22Rv1 (cell line): ENCODE data around the gene NUP153.

Experiments used
- H3K27ac ChIP-seq: fragments of 450-650 bp; 2 replicates; pipeline ENCODE4 v1.5.1; 2017
- ZFX ChIP-seq: fragments of 450-650 bp; IDR thresholded peaks from 2 replicates; pipeline ENCODE4 v1.6.1; 2017; ENCODE audit warnings: antibody characterized with exemption, borderline replicate concordance
- TF ChIP-seq, protein P1 (sequence below): fragments of 450-650 bp; IDR thresholded peaks from 2 replicates; pipeline ENCODE4 v1.5.1; 2017; ENCODE audit warnings: mild to moderate bottlenecking

NUP153 gene

DNA sequence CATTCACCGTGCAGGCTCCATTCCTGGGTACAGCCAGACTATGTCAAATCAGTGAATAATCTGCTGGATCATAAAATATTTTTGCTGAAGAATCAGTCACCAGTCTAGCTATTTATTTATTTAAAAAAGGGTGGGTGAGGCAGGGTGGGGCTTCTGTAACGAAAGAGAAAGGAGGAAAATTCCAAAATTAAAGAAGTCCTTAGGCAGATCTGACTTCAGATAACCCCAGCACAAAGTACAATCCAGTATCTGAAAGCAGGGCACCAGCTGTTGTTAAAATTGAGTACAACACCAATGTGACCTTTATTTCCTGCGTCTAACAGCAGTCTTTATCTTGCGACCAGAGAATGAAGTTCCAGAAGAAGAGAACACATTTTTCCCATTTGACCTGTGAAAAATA, 90.9 kb downstream of the NUP153 start:
- TF ChIP-seq, protein P1, sequence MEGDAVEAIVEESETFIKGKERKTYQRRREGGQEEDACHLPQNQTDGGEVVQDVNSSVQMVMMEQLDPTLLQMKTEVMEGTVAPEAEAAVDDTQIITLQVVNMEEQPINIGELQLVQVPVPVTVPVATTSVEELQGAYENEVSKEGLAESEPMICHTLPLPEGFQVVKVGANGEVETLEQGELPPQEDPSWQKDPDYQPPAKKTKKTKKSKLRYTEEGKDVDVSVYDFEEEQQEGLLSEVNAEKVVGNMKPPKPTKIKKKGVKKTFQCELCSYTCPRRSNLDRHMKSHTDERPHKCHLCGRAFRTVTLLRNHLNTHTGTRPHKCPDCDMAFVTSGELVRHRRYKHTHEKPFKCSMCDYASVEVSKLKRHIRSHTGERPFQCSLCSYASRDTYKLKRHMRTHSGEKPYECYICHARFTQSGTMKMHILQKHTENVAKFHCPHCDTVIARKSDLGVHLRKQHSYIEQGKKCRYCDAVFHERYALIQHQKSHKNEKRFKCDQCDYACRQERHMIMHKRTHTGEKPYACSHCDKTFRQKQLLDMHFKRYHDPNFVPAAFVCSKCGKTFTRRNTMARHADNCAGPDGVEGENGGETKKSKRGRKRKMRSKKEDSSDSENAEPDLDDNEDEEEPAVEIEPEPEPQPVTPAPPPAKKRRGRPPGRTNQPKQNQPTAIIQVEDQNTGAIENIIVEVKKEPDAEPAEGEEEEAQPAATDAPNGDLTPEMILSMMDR = no peak
- TF ChIP-seq ZFX = no peak
- no peak overlapping the region for H3K27ac ChIP-seq

DNA sequence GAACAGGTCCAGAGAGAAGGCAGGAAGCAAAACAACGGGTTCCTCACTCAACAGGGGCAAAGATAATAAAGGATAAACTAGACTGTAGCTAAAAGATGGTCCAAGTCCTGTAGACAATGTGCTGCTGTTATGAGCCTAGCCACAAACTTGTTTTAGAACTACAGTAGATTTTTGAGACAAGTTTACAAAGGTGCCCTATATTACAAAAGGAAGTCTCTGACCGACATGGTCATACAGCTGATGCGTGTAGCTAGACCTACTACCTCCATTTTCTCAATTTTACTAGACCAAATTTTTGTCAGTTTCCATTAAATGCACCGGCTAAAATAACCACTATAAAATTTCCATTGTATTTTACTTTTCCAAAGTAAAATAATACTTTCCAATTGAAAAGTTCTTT, 94.7 kb downstream of the NUP153 start:
- TF ChIP-seq ZFX = no peak
- TF ChIP-seq, protein P1 = no peak
- H3K27ac ChIP-seq = peak overlapping the region; percentile 15; the same call in 1 of the 2 replicates

DNA sequence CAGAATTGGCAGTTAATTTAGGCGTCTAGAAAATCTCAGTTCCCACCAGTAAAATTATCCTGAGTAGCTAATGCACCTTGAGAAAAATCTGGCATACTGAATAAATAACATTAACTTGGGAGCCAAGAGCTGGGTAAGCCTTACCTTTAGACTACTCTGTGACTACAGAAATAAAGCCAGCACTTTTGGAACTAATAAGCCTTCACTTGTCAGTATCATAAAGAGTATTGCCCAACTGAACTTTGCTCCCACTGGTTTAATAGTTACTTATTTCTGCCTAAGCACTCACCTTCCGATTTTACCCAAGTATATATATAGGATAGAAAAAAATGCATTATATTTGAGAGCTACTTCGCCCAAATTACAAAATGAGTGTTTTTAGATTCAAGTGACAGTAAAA, 95.9 kb downstream of the NUP153 start:
- TF ChIP-seq ZFX = no peak
- TF ChIP-seq, protein P1 = no peak
- no peak overlapping the region for H3K27ac ChIP-seq

DNA sequence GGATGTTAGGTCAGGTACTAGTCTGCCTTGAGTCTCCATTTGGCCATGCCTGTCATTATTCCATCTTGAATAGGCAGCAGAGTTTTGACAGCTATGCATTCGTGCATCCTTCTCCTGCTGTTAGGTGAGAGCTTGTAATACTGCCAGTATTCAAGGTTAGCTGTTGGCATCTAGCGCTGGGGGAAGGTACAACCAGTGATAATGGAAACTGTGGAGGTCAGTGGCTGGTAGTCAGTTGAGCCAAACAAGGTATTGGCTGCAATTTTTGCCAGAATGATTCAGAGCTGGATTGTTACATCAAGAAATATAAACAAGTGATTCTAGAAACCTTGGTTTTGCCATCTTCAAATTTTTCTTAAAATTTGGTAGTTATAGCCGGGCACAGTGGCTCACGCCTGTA, 100.1 kb downstream of the NUP153 start:
- TF ChIP-seq ZFX = no peak
- TF ChIP-seq, protein P1 = no peak
- no peak overlapping the region for H3K27ac ChIP-seq

DNA sequence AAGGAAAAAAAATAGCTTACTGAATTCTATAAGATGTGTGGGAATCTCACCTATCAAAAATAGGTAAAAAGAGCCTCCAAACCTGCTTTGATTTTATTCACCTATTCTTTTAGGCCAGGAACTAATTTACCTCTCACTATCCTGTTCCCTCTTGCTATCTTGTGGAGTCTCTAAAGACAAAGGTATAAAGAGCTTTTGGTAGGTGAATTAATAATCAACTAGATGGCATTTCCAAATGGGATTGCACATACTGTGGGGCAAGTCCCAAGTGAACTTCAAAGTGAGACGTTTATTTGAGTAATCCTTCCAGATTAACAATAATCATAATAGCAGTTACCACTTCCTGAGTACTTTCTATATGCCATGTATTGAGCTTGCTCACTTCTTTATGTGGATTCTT, 103.8 kb downstream of the NUP153 start:
- no peak overlapping the region for H3K27ac ChIP-seq
- TF ChIP-seq, protein P1 = no peak
- TF ChIP-seq ZFX = no peak

DNA sequence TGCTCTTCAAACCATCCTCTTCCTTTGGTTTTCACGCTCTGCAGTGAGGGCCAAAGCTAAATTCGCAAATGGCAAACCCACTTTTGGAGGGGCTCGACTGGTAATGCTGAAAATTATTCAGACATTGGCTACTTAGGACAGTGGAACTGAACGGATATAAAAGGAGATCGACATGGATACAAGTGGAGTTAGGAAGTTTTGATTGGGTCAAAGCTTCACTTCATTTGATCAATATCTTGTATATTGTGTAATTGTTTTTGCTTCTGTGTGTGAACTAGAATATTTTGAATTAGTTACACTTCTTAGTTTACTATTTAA, 105.4 kb downstream of the NUP153 start:
- peak overlapping the region; percentile 64 for H3K27ac ChIP-seq
- TF ChIP-seq, protein P1 = no peak

DNA sequence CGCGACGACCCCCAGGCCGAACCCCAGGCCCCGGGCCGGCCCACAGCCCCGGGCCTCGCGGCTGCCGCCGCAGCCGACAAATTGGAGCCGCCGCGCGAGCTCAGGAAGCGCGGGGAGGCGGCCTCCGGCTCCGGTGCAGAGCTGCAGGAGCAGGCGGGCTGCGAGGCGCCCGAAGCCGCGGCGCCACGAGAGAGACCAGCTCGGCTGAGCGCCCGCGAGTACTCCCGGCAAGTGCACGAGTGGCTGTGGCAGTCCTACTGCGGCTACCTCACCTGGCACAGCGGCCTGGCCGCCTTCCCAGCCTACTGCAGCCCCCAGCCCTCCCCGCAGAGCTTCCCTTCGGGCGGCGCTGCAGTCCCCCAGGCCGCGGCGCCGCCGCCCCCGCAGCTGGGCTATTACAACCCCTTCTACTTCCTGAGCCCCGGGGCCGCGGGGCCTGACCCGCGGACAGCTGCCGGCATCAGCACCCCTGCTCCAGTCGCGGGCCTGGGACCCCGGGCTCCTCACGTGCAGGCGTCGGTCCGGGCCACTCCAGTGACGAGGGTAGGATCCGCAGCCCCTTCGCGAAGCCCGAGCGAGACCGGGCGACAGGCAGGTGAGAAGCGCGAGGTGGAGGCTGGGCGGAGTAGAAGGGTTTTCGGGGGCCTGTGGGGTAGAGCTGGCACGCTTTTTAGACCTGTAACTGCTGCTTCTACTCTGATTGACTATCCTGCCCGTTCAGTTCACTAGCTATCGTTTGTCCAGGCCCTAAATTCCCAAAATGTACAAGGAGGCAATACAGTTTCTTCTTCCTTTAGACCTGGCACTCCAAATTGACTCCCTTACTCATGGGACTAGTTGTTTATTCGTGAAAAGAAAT, 106.0 kb downstream of the NUP153 start:
- TF ChIP-seq, protein P1 = peak; percentile 20
- TF ChIP-seq ZFX = no peak
- H3K27ac ChIP-seq = peak overlapping the region; percentile 64
